WI38 (cell line): ENCODE data around the gene PRKCB.

Experiments
- H3K4me3 ChIP-seq: 2 replicates; pipeline ENCODE4 v1.5.1; 2011; ENCODE audit warnings: low read depth, mild to moderate bottlenecking, control low read depth, low read length
- CTCF ChIP-seq: IDR thresholded peaks from 2 replicates; pipeline ENCODE4 v1.5.1; 2012; ENCODE audit warnings: low read depth, mild to moderate bottlenecking, control low read depth, low read length

The PRKCB gene

GRCh38 chr16:24073321-24073720 is 237.5 kb downstream of the PRKCB start:
- no peak overlapping the region for H3K4me3 ChIP-seq
- no peak for TF ChIP-seq CTCF

- no peak for TF ChIP-seq CTCF
- no peak overlapping the region for H3K4me3 ChIP-seq
Measured at GRCh38 chr16:24074574-24074973, 238.8 kb downstream of the PRKCB start.

GRCh38 chr16:24075302-24075701 is 239.5 kb downstream of the PRKCB start:
- no peak for TF ChIP-seq CTCF
- H3K4me3 ChIP-seq, result no peak overlapping the region

GRCh38 chr16:24075931-24076716 is 240.3 kb downstream of the PRKCB start:
- H3K4me3 ChIP-seq, result no peak overlapping the region
- TF ChIP-seq CTCF, result no peak

- TF ChIP-seq CTCF, result no peak
- H3K4me3 ChIP-seq, result no peak overlapping the region
Measured at GRCh38 chr16:24077292-24077691, 241.5 kb downstream of the PRKCB start.

GRCh38 chr16:24077966-24078365 is 242.2 kb downstream of the PRKCB start:
- no peak overlapping the region for H3K4me3 ChIP-seq
- TF ChIP-seq CTCF, result no peak

- no peak for TF ChIP-seq CTCF
- H3K4me3 ChIP-seq, result no peak overlapping the region
Measured at GRCh38 chr16:24085666-24086065, 249.9 kb downstream of the PRKCB start.
